Mononuclear cell (primary cell): ENCODE data around the gene TGIF2. TPM values are rescaled to one million over a fixed set of nuclear protein-coding genes. Genes with fewer than 3 reads are reported as not detected.
"Not testable (repeated sequence)": the region's sequence is repeated elsewhere in the genome, so short reads cannot be mapped to it uniquely, and the experiment has no call there.

Experiments
- H3K27me3 ChIP-seq: 2 replicates; pipeline ENCODE4 v1.6.0; 2011; ENCODE audit warnings: low read length, control low read depth; ENCODE audit not compliant: insufficient read depth
- H3K4me1 ChIP-seq: 2 replicates; pipeline ENCODE4 v1.5.1; 2011; ENCODE audit warnings: mild to moderate bottlenecking, low read length, control low read depth; ENCODE audit not compliant: insufficient read depth
- H3K4me3 ChIP-seq: 2 replicates; pipeline ENCODE4 v1.5.1; 2011; ENCODE audit warnings: mild to moderate bottlenecking, low read length, moderate library complexity
- H3K9me3 ChIP-seq: 2 replicates; pipeline ENCODE4 v1.5.1; 2011; ENCODE audit warnings: low read depth, mild to moderate bottlenecking, control low read depth, low read length
- total RNA-seq: library from RNA; depleted of rRNA; stranded (reverse); fragments of >200 nt; gene quantifications from one replicate; pipeline ENCODE4 v1.2.3, GENCODE V29; 2012

The TGIF2 gene
- total RNA-seq, 1 donor = 20.8 TPM

GRCh38 chr20:36585410-36586125, 12.2 kb downstream of the TGIF2 start:
- Histone ChIP-seq H3K9me3 (no peaks in the 10 kb centered on the region), H3K4me1 (peaks cover 21% of the 10 kb centered on the region), H3K4me3 (no peak overlapping the region), H3K27me3 (no peaks in the 10 kb centered on the region)

GRCh38 chr20:36587388-36588070, 14.1 kb downstream of the TGIF2 start:
- Histone ChIP-seq H3K4me3 (no peak overlapping the region), H3K27me3 (no peaks in the 10 kb centered on the region), H3K9me3 (no peaks in the 10 kb centered on the region), H3K4me1 (peaks cover 25% of the 10 kb centered on the region)

DNA sequence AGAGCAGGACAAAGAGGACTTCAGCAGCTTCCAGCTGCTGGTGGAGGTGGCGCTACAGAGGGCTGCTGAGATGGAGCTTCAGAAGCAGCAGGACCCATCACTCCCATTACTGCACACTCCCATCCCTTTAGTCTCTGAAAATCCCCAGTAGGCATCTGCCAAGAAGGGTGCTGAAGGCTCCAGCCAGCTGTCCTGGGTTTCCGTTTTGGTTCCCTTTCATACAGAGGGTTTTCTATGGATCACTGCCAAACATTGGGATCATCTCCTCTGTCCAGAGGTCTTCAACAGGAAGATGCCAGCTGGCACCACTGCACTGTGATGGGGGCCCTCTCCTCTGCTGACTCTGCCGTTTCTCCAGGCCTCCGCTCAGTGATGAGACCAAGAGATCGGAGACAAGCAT, 17.9 kb downstream of the TGIF2 start:
- Histone ChIP-seq H3K9me3 (no peaks in the 10 kb centered on the region), H3K4me3 (no peak overlapping the region), H3K4me1 (peaks cover 59% of the 10 kb centered on the region), H3K27me3 (no peaks in the 10 kb centered on the region)

- no peaks in the 10 kb centered on the region for H3K27me3 ChIP-seq
- no peaks in the 10 kb centered on the region for H3K9me3 ChIP-seq
These were observed 18.7 kb downstream of the TGIF2 start for GRCh38 chr20:36591854-36592641.

GRCh38 chr20:36593347-36593929, 20.0 kb downstream of the TGIF2 start:
- H3K9me3 ChIP-seq = no peaks in the 10 kb centered on the region
- H3K4me1 ChIP-seq = peaks cover 49% of the 10 kb centered on the region
- no peaks in the 10 kb centered on the region for H3K27me3 ChIP-seq
- H3K4me3 ChIP-seq = no peak overlapping the region

More at GRCh38 chr20:36591854-36592641, 18.7 kb downstream of the TGIF2 start:
- Histone ChIP-seq H3K4me3 (no peak overlapping the region), H3K4me1 (peaks cover 62% of the 10 kb centered on the region)

GRCh38 chr20:36599912-36600345, 26.5 kb downstream of the TGIF2 start:
- Histone ChIP-seq H3K27me3 (no peaks in the 10 kb centered on the region), H3K9me3 (no peaks in the 10 kb centered on the region), H3K4me3 (no peak overlapping the region), H3K4me1 (peaks cover 53% of the 10 kb centered on the region)

- Histone ChIP-seq H3K4me1 (peaks cover 46% of the 10 kb centered on the region), H3K27me3 (no peaks in the 10 kb centered on the region), H3K4me3 (no peak overlapping the region), H3K9me3 (no peaks in the 10 kb centered on the region)
These were observed 28.1 kb downstream of the TGIF2 start for GRCh38 chr20:36601540-36601939.

- Histone ChIP-seq H3K9me3 (no peaks in the 10 kb centered on the region), H3K27me3 (no peaks in the 10 kb centered on the region), H3K4me3 (peak overlapping the region; percentile 98), H3K4me1 (peaks cover 49% of the 10 kb centered on the region)
These were observed 31.6 kb downstream of the TGIF2 start for GRCh38 chr20:36604952-36605398.

DNA sequence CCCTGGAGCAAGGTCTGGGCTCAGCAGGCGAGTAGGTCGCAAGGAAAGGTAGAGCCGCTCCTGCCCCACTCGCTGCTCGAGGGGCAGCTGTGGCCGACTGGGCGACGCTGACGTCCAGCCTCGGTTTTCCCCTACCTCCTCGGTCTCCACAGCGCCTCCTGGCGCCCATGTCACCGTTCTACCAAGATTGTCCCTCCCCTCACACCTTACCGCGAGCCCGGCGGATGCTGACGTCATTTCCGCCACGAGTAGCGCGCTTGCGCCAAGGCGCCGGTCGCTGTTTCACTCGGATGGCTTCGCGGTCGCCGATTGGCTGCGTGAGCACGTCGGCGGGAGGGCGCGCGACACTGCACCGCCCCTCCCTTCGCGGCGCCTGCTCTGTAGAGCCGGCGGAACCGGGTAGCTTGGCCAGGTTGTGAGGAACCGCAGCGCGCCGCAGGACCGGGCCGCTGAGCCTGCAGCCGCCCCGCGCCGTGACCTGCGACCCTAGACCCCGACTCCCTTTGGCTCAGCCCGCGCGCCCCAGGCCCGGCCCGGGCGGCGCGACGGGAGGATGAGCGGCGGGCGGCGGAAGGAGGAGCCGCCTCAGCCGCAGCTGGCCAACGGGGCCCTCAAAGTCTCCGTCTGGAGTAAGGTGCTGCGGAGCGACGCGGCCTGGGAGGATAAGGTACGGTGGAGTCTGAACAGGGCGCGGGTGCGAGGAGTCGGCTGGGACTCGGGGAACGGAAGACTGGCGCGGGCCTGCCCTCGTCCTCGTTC, 32.2 kb downstream of the TGIF2 start, which contains the start of gene RAB5IF:
Gene RAB5IF, plus strand, starts transcription at position 381 of the 759 bp plus-strand sequence. Its CDS starts 173 bp downstream, at position 554.
- peak within 1 kb of the TSS; percentile 98 for H3K4me3 ChIP-seq
- no peaks in the 10 kb centered on the region for H3K27me3 ChIP-seq
- H3K9me3 ChIP-seq = no peaks in the 10 kb centered on the region
- peaks cover 43% of the 10 kb centered on the region for H3K4me1 ChIP-seq

DNA sequence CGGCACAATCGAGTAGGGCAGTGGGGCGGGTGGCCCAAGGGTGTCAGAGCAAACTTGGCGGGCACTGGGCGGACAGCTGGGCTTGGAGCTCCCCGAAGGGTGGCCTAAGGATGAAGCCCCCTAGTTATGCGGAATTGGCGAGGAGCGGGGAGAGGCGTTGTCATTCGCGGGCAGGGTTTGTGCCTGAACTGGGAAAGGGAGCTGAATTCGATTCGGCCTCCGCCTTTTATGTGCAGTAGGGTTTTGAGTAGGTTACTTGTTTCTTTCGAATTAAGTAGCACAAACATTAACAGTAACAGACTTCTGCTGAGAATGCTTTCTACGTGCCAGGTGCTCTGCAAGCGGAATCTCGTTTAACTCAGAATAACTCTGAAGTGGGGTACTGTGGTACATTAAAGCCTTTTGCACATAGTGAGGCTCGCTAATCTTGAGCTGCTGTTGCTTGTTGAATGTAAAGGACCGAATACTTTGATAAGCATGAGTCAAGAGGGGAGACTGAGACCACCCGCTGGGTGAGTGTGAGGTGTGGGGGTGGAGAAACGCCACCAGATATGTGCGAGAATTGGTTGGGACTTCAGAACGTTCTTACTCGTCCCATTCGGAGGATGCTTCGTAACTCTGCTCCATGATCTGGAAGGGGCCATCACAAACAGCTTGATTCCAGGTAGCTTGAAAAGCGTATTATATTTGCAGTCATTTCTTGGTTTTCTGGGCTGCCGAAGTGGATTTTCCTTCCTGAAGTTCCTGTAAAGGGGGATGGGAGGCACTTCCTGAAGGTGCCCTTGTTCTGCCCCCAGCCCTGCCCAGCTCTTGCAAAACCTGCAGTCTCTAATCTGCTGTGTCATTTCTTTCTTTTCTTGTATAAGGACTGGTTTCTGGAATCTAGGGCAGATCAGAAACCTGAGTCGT, 33.0 kb downstream of the TGIF2 start:
- Histone ChIP-seq H3K27me3 (no peaks in the 10 kb centered on the region), H3K4me1 (peaks cover 35% of the 10 kb centered on the region), H3K9me3 (no peaks in the 10 kb centered on the region)

DNA sequence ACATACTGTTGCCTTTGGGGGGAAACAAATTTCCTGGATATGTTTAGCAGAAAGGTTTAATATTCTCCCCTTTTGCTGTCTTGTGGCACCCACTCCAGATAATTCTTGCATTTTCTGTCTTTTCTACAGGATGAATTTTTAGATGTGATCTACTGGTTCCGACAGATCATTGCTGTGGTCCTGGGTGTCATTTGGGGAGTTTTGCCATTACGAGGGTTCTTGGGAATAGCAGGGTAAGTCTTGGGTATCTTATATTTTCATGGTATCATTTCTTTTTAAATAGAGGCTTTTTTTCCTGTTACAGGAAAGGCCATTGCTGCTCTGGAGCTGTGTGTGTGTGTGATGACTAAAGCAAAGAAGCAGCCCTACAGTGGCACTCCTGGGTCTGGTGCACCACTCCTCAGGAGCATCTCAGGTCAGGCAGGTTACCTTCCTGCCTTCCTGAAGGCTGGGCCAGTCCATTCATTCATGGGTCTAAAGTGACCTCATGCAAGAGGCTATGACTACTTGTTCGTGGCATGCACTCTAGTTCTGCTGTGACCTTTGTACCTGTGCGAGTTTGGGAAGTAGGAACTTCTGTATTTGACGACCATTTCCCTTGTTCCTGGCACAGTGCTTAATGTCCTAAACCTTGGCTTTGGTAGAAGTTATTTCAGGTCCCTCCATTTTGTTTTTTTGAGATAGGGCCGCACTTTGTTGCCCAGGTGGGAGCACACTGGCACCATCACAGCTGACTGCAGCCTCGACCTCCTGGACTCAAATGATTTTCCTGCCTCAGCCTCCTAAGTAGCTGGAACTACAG, 34.4 kb downstream of the TGIF2 start:
- H3K4me1 ChIP-seq = peaks cover 32% of the 10 kb centered on the region
- no peaks in the 10 kb centered on the region for H3K9me3 ChIP-seq
- H3K27me3 ChIP-seq = no peaks in the 10 kb centered on the region
- peak overlapping the region; percentile 98 for H3K4me3 ChIP-seq

More for the DNA sequence above, 33.0 kb downstream of the TGIF2 start:
- H3K4me3 ChIP-seq = peak overlapping the region; percentile 98

- not testable (repeated sequence) for H3K9me3 ChIP-seq, H3K27me3 ChIP-seq, H3K4me3 ChIP-seq
- H3K4me1 ChIP-seq = peaks cover 32% of the 10 kb centered on the region
These were observed 35.0 kb downstream of the TGIF2 start for GRCh38 chr20:36608388-36608728.

- Histone ChIP-seq H3K4me1 (peaks cover 18% of the 10 kb centered on the region), H3K9me3 (no peaks in the 10 kb centered on the region), H3K27me3 (no peaks in the 10 kb centered on the region), H3K4me3 (no peak overlapping the region)
These were observed 38.2 kb downstream of the TGIF2 start for GRCh38 chr20:36611625-36612024.
